Activated CD8-positive, alpha-beta memory T cell treated with anti-CD3 and anti-CD28 coated beads, Interleukin-2, amount 50 U/mL, for 48 hours (primary cell): Measurements from ENCODE around the gene AEBP1.
A peak's percentile ranks its signal among the peaks of the same experiment; 100 is the strongest.

Experiments
- DNase-seq: peaks from one replicate; pipeline ENCODE4 v3.0.0-alpha.2; 2020

Gene AEBP1

GRCh38 chr7:44158873-44159631, 54.9 kb downstream of the AEBP1 start:
- DNase-seq: peak; percentile 35

- DNase-seq: peak; percentile 41
Observed at GRCh38 chr7:44159824-44160630, 55.9 kb downstream of the AEBP1 start.

- peak; percentile 36 for DNase-seq
Observed at GRCh38 chr7:44161371-44161770, 57.2 kb downstream of the AEBP1 start.

GRCh38 chr7:44162179-44162578, 58.0 kb downstream of the AEBP1 start:
- peak; percentile 22 for DNase-seq

GRCh38 chr7:44162785-44163395, 58.7 kb downstream of the AEBP1 start:
- peak; percentile 30 for DNase-seq

GRCh38 chr7:44163591-44163990, 59.4 kb downstream of the AEBP1 start:
- no peak for DNase-seq
